HEK293 (cell line): Measurements from ENCODE around the gene PDYN.

ENCODE experiments used
- CTCF ChIA-PET: fragments of 350-600 bp; formaldehyde crosslinking; extraction: SDS; loops from one replicate; lab custom pipeline; 2021; ENCODE audit warnings: antibody characterized with exemption; lab: Yijun Ruan, JAX
- POLR2A ChIA-PET: fragments of 300-600 bp; formaldehyde crosslinking; extraction: SDS; loops from one replicate; lab custom pipeline; 2020; ENCODE audit warnings: antibody characterized with exemption, inconsistent platforms; lab: Yijun Ruan, JAX
- H3K27ac ChIP-seq: fragments of 200-500 bp; sonication (Bioruptor generic); 2 replicates; pipeline ENCODE4 v1.5.1; 2014; ENCODE audit warnings: low read depth, low read length, control low read depth, inconsistent platforms; ENCODE audit errors: extremely low read depth
- H3K36me3 ChIP-seq, 2 experiments: fragments of 200-500 bp in 1 of 2; sonication (Bioruptor generic) in 1 of 2; 1 replicate in 1 of 2; 2 replicates in 1 of 2; pipeline ENCODE4 v1.5.1; 2014 to 2017; ENCODE audit warnings: inconsistent platforms in 2 of 2, low read length in 2 of 2; ENCODE audit not compliant: control insufficient read depth in 2 of 2, insufficient read depth in 1 of 2
- H3K4me1 ChIP-seq: fragments of 200-500 bp; sonication (Bioruptor generic); 2 replicates; pipeline ENCODE4 v1.5.1; 2014; ENCODE audit warnings: mild to moderate bottlenecking, low read length, inconsistent platforms; ENCODE audit not compliant: control insufficient read depth, insufficient read depth
- H3K4me3 ChIP-seq: 2 replicates; pipeline ENCODE4 v1.5.1; 2011; ENCODE audit warnings: low read depth, mild to moderate bottlenecking, control low read depth, low read length, moderate library complexity
- H3K9me3 ChIP-seq: fragments of 200-500 bp; sonication (Bioruptor generic); 2 replicates; pipeline ENCODE4 v1.5.1; 2014; ENCODE audit warnings: low read depth, low read length, inconsistent platforms; ENCODE audit not compliant: control insufficient read depth, insufficient read depth
- CTCF ChIP-seq: fragments of 450-650 bp; formaldehyde crosslinking; IDR thresholded peaks from 2 replicates; pipeline ENCODE4 v1.5.1; 2016; ENCODE audit warnings: missing biosample characterization, missing genetic modification characterization
- FEZF1 ChIP-seq: fragments of 450-650 bp; formaldehyde crosslinking; IDR thresholded peaks from 2 replicates; pipeline ENCODE4 v1.5.1; 2016; ENCODE audit warnings: missing biosample characterization, missing genetic modification characterization
- KLF16 ChIP-seq: fragments of 450-650 bp; formaldehyde crosslinking; IDR thresholded peaks from 2 replicates; pipeline ENCODE4 v1.5.1; 2017; ENCODE audit warnings: missing biosample characterization, missing genetic modification characterization
- TSHZ1 ChIP-seq: fragments of 450-650 bp; formaldehyde crosslinking; IDR thresholded peaks from 2 replicates; pipeline ENCODE4 v1.5.1; 2016; ENCODE audit warnings: missing biosample characterization, missing genetic modification characterization, borderline replicate concordance
- ZBTB11 ChIP-seq: fragments of 450-650 bp; formaldehyde crosslinking; conservative IDR thresholded peaks from 2 replicates; pipeline ENCODE4 v1.5.1; 2016; ENCODE audit warnings: low read depth, missing biosample characterization, missing genetic modification characterization
- ZBTB26 ChIP-seq: fragments of 450-650 bp; formaldehyde crosslinking; optimal IDR thresholded peaks from 2 replicates; pipeline ENCODE3; 2016; ENCODE audit warnings: missing biosample characterization, mild to moderate bottlenecking, missing genetic modification characterization
- ZBTB49 ChIP-seq: fragments of 450-650 bp; formaldehyde crosslinking; IDR thresholded peaks from 2 replicates; pipeline ENCODE4 v1.5.1; 2016; ENCODE audit warnings: missing biosample characterization, missing genetic modification characterization, low read depth
- ZNF112 ChIP-seq: fragments of 450-650 bp; formaldehyde crosslinking; IDR thresholded peaks from 2 replicates; pipeline ENCODE4 v1.5.0; 2017; ENCODE audit warnings: missing biosample characterization, missing genetic modification characterization
- ZNF140 ChIP-seq: fragments of 450-650 bp; formaldehyde crosslinking; IDR thresholded peaks from 2 replicates; pipeline ENCODE4 v1.5.1; 2016; ENCODE audit warnings: missing biosample characterization, missing genetic modification characterization
- ZNF449 ChIP-seq: fragments of 450-650 bp; formaldehyde crosslinking; IDR thresholded peaks from 2 replicates; pipeline ENCODE4 v1.5.1; 2017; ENCODE audit warnings: missing biosample characterization, mild to moderate bottlenecking, missing genetic modification characterization, moderate library complexity
- ZNF473 ChIP-seq: fragments of 450-650 bp; formaldehyde crosslinking; IDR thresholded peaks from 2 replicates; pipeline ENCODE4 v1.5.1; 2017; ENCODE audit warnings: missing biosample characterization, missing genetic modification characterization
- ZNF670 ChIP-seq: fragments of 450-650 bp; formaldehyde crosslinking; IDR thresholded peaks from 2 replicates; pipeline ENCODE4 v1.5.1; 2016; ENCODE audit warnings: missing biosample characterization, missing genetic modification characterization, low read depth
- ZNF830 ChIP-seq: fragments of 450-650 bp; IDR thresholded peaks from 2 replicates; pipeline ENCODE4 v1.5.0; 2018; ENCODE audit warnings: missing biosample characterization, missing genetic modification characterization, low read depth, mild to moderate bottlenecking, moderate library complexity
- ZSCAN16 ChIP-seq: fragments of 450-650 bp; formaldehyde crosslinking; IDR thresholded peaks from 2 replicates; pipeline ENCODE4 v1.5.1; 2016; ENCODE audit warnings: missing biosample characterization, missing genetic modification characterization
- ZXDB ChIP-seq: fragments of 450-650 bp; formaldehyde crosslinking; IDR thresholded peaks from 2 replicates; pipeline ENCODE4 v1.5.1; 2016; ENCODE audit warnings: missing biosample characterization, missing genetic modification characterization
- TF ChIP-seq, protein P1 (sequence below): fragments of 450-650 bp; formaldehyde crosslinking; IDR thresholded peaks from 2 replicates; pipeline ENCODE4 v1.5.1; 2016; ENCODE audit warnings: missing biosample characterization, missing genetic modification characterization
- TF ChIP-seq, protein P2 (sequence below): fragments of 450-650 bp; formaldehyde crosslinking; IDR thresholded peaks from 2 replicates; pipeline ENCODE4 v1.5.1; 2016; ENCODE audit warnings: missing biosample characterization, missing genetic modification characterization

Gene PDYN

DNA sequence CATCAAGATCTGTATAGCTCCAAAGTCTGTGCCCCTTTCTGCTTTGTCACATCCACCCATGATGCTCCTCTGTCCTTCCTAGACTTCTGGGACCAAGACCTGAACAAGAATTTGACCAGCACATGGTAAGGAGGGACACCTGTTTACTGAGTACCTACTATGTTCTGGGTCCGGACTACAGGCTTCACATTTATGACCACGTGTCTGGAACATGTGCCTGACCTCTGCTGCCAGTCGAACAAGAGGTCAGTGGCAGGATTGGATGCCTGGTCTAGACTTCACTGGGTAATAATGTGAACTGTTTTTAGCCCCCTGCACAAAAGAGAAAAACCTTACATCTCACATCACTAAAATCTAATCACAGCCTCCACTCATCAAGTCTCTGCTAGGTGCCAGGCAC, 7.3 kb upstream of the PDYN start (continued):
- TF ChIP-seq CTCF (tag by site-specific recombination) = no peak

DNA sequence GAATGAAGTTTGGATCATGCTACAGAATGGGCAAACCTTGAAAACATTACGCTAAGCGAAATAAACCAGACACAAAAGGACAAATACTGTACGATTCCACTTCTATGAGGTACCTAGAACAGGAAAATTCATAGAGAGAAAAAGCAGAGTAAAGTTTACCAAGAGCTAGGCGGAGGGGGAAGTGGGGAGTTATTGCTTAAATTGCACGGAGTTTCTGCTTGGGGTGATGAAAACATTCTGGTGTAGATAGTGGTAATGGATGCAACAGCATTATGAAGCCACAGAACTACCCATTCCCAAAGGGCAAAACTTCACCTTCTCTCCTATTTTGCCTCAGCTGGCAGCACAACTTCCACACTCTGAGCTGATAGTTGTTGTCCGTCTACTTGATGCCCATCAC, 6.4 kb upstream of the PDYN start:
- no peaks in the 10 kb centered on the region for H3K9me3 ChIP-seq
- no peaks in the 10 kb centered on the region for H3K4me1 ChIP-seq
- no peak for TF ChIP-seq ZNF140 (tag by site-specific recombination)
- TF ChIP-seq ZNF449 = no peak
- TF ChIP-seq ZSCAN16 (tag by site-specific recombination) = no peak
- no peak for TF ChIP-seq TSHZ1 (tag by site-specific recombination)
- TF ChIP-seq ZNF112 (tag by site-specific recombination) = no peak
- TF ChIP-seq ZXDB = no peak
- no peak for TF ChIP-seq ZNF670
- TF ChIP-seq, protein P1, sequence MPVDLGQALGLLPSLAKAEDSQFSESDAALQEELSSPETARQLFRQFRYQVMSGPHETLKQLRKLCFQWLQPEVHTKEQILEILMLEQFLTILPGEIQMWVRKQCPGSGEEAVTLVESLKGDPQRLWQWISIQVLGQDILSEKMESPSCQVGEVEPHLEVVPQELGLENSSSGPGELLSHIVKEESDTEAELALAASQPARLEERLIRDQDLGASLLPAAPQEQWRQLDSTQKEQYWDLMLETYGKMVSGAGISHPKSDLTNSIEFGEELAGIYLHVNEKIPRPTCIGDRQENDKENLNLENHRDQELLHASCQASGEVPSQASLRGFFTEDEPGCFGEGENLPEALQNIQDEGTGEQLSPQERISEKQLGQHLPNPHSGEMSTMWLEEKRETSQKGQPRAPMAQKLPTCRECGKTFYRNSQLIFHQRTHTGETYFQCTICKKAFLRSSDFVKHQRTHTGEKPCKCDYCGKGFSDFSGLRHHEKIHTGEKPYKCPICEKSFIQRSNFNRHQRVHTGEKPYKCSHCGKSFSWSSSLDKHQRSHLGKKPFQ (tag by site-specific recombination) = no peak
- TF ChIP-seq, all 188 proteins: peak for 0
- H3K27ac ChIP-seq = no peak overlapping the region
- H3K4me3 ChIP-seq = no peak overlapping the region
- ChIA-PET POLR2A (interaction anchor here (1.0 kb wide), 1 partner anchor 103 kb away, joined by 3 read pairs; no protein-coding TSS in a partner anchor), CTCF (interaction anchor here (1.0 to 2.4 kb wide), 4 partner anchors 13 to 172 kb away, joined by 3 to 9 read pairs (median 4); no protein-coding TSS in a partner anchor)
- no peaks in the 10 kb centered on the region for H3K36me3 ChIP-seq

GRCh38 chr20:1998715-1999114, 4.9 kb upstream of the PDYN start:
- no peaks in the 10 kb centered on the region for H3K4me1 ChIP-seq
- H3K4me3 ChIP-seq = no peak overlapping the region
- no peaks in the 10 kb centered on the region for H3K9me3 ChIP-seq
- ChIA-PET POLR2A (no interaction called here), CTCF (no interaction called here)
- H3K36me3 ChIP-seq = no peaks in the 10 kb centered on the region
- no peak overlapping the region for H3K27ac ChIP-seq
- TF ChIP-seq ZNF830 (tag by site-specific recombination) = no peak
- TF ChIP-seq ZBTB26 = no peak
- TF ChIP-seq ZBTB49 (tag by site-specific recombination) = no peak
- TF ChIP-seq, protein P2, sequence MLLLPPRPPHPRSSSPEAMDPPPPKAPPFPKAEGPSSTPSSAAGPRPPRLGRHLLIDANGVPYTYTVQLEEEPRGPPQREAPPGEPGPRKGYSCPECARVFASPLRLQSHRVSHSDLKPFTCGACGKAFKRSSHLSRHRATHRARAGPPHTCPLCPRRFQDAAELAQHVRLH (tag by site-specific recombination) = no peak
- TF ChIP-seq ZNF473 = no peak
- TF ChIP-seq KLF16 (tag by site-specific recombination) = no peak
- no peak for TF ChIP-seq FEZF1 (tag by site-specific recombination)
- TF ChIP-seq ZBTB11 (tag by site-specific recombination) = no peak
